OCI-LY7 (cell line): ENCODE measurements around the gene LAPTM5. TPM values are rescaled to one million over a fixed set of nuclear protein-coding genes. Genes with fewer than 3 reads are reported as not detected.

Experiments
- BruUV-seq: library from RNA; stranded (reverse); fragments of 400-500 nt; replicated peaks from 2 replicates; lab custom pipeline; 2021; lab: Mats Ljungman, UMichigan
- CTCF ChIA-PET: fragments of 300-600 bp; sonication (Branson Sonifier 250); formaldehyde crosslinking; loops from one replicate; lab custom pipeline; 2022; ENCODE audit warnings: antibody characterized with exemption; ENCODE audit not compliant: unreplicated experiment; lab: Charles Lee
- POLR2A ChIA-PET: fragments of 300-600 bp; sonication (Branson Sonifier 250); formaldehyde crosslinking; loops from one replicate; lab custom pipeline; 2022; ENCODE audit warnings: antibody characterized with exemption; lab: Charles Lee
- DNase-seq: peaks from one replicate; pipeline ENCODE4 v3.0.0-alpha.2; 2015; ENCODE audit warnings: low spot score
- H2AFZ ChIP-seq: fragments of 200-600 bp; sonication (generic), shearing (Covaris generic); 2 replicates; pipeline ENCODE4 v1.6.1; 2014; ENCODE audit warnings: mild to moderate bottlenecking, antibody characterized with exemption, low read length, moderate library complexity
- H3K27ac ChIP-seq: fragments of 200-600 bp; sonication (generic); 2 replicates; pipeline ENCODE4 v1.5.1; 2014; ENCODE audit warnings: mixed run types, low read depth, mild to moderate bottlenecking, moderate library complexity, low read length, inconsistent platforms; ENCODE audit not compliant: poor library complexity, severe bottlenecking
- H3K36me3 ChIP-seq: fragments of 200-600 bp; sonication (generic); 2 replicates; pipeline ENCODE4 v1.6.1; 2014; ENCODE audit warnings: mild to moderate bottlenecking, antibody characterized with exemption, low read length, moderate library complexity, mixed read lengths; ENCODE audit not compliant: insufficient read depth
- H3K4me1 ChIP-seq: fragments of 200-600 bp; sonication (generic); 2 replicates; pipeline ENCODE4 v1.5.1; 2014; ENCODE audit warnings: mild to moderate bottlenecking, low read length; ENCODE audit not compliant: insufficient read depth, poor library complexity, severe bottlenecking
- H3K4me2 ChIP-seq: fragments of 200-600 bp; sonication (generic); 2 replicates; pipeline ENCODE4 v1.6.1; 2014; ENCODE audit warnings: mild to moderate bottlenecking, low read length
- H3K4me3 ChIP-seq: fragments of 200-600 bp; sonication (generic); 2 replicates; pipeline ENCODE4 v1.5.1; 2014; ENCODE audit warnings: mild to moderate bottlenecking, low read depth, low read length; ENCODE audit not compliant: poor library complexity, severe bottlenecking
- H3K79me2 ChIP-seq: fragments of 200-600 bp; sonication (generic); 2 replicates; pipeline ENCODE4 v1.6.1; 2016; ENCODE audit warnings: low read depth, mild to moderate bottlenecking, low read length, moderate library complexity, mixed read lengths; ENCODE audit not compliant: insufficient read depth
- H3K9me2 ChIP-seq: fragments of 200-600 bp; sonication (generic); 2 replicates; pipeline ENCODE4 v1.6.1; 2016; ENCODE audit warnings: mild to moderate bottlenecking, low read length, mixed read lengths; ENCODE audit not compliant: insufficient read depth
- H3K9me3 ChIP-seq: fragments of 200-600 bp; sonication (generic); 2 replicates; pipeline ENCODE4 v1.6.1; 2014; ENCODE audit warnings: mild to moderate bottlenecking, mixed run types, low read length, mixed read lengths
- H4K20me1 ChIP-seq: fragments of 200-600 bp; sonication (generic); 2 replicates; pipeline ENCODE4 v1.6.1; 2014; ENCODE audit warnings: mild to moderate bottlenecking, antibody characterized with exemption, low read length, moderate library complexity, mixed read lengths; ENCODE audit not compliant: insufficient read depth
- EZH2phosphoT487 ChIP-seq: fragments of 200-600 bp; sonication (generic); IDR thresholded peaks from 2 replicates; pipeline ENCODE4 v1.6.1; 2018; ENCODE audit warnings: low read depth, borderline replicate concordance, mild to moderate bottlenecking, mixed run types, antibody characterized with exemption, low read length, moderate library complexity, mixed read lengths
- intact Hi-C: fragments of 100-400 bp; cut with micrococcal nuclease; formaldehyde crosslinking; loops from one replicate; pipeline ENCODE4 v1.10.0; 2022; ENCODE audit not compliant: unreplicated experiment
- total RNA-seq, 2 experiments: library from RNA; depleted of rRNA in 1 of 2; stranded (reverse); fragments of >200 nt in 1 of 2; shearing (Covaris generic) in 1 of 2; gene quantifications; 2 replicates each; pipeline ENCODE4 v1.2.3, GENCODE V29; 2014 to 2022
- TF ChIP-seq, protein P1 (sequence below): fragments of 200-600 bp; sonication (generic); conservative IDR thresholded peaks from 2 replicates; pipeline ENCODE4 v1.5.1; 2014; ENCODE audit warnings: mild to moderate bottlenecking, antibody characterized with exemption, low read length, moderate library complexity, mixed read lengths

The LAPTM5 gene
- total RNA-seq, 2 experiments from 2014 or later: 113 to 137 TPM

DNA sequence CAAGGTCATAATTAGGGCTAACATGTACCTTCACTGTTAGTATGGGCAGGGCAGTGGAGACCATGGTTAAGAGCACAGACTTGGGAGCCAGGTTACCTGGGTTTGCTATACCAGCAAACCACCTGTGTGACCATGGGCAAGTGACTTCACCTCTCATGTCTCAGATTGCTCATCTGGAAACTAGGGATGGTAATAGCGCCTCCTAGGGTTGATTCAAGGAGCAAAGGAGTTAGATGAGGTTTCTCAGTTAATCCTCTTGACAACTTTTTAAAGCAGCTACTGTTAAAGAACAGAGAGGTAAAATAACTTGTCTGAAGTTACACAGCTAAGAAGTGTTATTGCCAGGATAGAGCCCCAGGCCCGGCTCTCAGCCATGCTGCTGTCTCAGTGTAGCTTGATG, 33.4 kb downstream of the LAPTM5 start:
- TF ChIP-seq, protein P1, sequence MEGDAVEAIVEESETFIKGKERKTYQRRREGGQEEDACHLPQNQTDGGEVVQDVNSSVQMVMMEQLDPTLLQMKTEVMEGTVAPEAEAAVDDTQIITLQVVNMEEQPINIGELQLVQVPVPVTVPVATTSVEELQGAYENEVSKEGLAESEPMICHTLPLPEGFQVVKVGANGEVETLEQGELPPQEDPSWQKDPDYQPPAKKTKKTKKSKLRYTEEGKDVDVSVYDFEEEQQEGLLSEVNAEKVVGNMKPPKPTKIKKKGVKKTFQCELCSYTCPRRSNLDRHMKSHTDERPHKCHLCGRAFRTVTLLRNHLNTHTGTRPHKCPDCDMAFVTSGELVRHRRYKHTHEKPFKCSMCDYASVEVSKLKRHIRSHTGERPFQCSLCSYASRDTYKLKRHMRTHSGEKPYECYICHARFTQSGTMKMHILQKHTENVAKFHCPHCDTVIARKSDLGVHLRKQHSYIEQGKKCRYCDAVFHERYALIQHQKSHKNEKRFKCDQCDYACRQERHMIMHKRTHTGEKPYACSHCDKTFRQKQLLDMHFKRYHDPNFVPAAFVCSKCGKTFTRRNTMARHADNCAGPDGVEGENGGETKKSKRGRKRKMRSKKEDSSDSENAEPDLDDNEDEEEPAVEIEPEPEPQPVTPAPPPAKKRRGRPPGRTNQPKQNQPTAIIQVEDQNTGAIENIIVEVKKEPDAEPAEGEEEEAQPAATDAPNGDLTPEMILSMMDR: peak; percentile 77
- TF ChIP-seq EZH2phosphoT487: no peak
- Histone ChIP-seq H3K36me3 (no peaks in the 10 kb centered on the region), H3K4me1 (peaks cover 31% of the 10 kb centered on the region), H3K9me2 (no peaks in the 10 kb centered on the region), H3K79me2 (no peaks in the 10 kb centered on the region), H3K4me3 (no peak overlapping the region), H3K9me3 (no peaks in the 10 kb centered on the region), H3K4me2 (no peak overlapping the region), H2AFZ (no peak overlapping the region), H4K20me1 (no peaks in the 10 kb centered on the region), H3K27ac (no peak overlapping the region)
- intact Hi-C loops: no loop called here
- BruUV-seq: no TSS peak
- DNase-seq: no peak
- ChIA-PET POLR2A (interaction anchor here (1.6 kb wide), 1 partner anchor 30 kb away, joined by 4 read pairs; no protein-coding TSS in a partner anchor), CTCF (interaction anchor here (1.6 kb wide), 1 partner anchor 26 kb away, joined by 4 read pairs; no protein-coding TSS in a partner anchor)

DNA sequence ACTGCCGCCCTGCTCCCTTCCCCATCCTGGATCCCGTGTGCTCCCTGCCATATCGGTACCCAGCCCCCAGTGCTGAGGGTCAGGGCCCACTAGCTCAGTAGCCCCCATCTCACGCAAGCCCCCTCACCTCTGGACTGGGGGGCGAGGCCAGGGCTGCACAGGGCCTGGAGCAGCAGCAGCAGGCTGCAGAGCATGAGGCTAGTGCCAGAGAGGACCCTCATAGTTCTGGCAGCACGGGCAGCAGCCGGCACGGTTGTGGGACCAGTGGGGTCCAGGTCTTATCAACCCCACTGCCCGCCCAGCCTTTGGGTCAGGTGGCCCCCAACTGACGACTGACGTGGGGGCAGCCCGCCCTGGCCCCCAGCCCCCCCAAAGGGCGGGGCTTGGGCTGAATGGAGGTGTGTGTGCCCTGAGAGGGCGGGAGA, 34.2 kb downstream of the LAPTM5 start, which contains the start of gene MATN1:
Gene MATN1 (minus strand): TSS at position 255 of the 425 bp plus-strand sequence. CDS start 34 bp downstream, at position 221.
- Histone ChIP-seq H3K9me3 (no peaks in the 10 kb centered on the region), H3K79me2 (no peaks in the 10 kb centered on the region), H3K4me1 (peaks cover 28% of the 10 kb centered on the region), H3K4me3 (no peak within 1 kb of the TSS), H3K36me3 (no peaks in the 10 kb centered on the region), H2AFZ (no peak within 1 kb of the TSS), H3K4me2 (no peak within 1 kb of the TSS), H4K20me1 (no peaks in the 10 kb centered on the region), H3K27ac (no peak within 1 kb of the TSS), H3K9me2 (no peaks in the 10 kb centered on the region)
- ChIA-PET POLR2A (interaction anchor here (0.7 kb wide), 1 partner anchor 20 kb away, joined by 4 read pairs; no protein-coding TSS in a partner anchor), CTCF (interaction anchor here (1.6 kb wide), 1 partner anchor 27 kb away, joined by 4 read pairs; no protein-coding TSS in a partner anchor)
- intact Hi-C loops: no loop called here
- no TSS peak for BruUV-seq
- no peak for TF ChIP-seq EZH2phosphoT487
- TF ChIP-seq, protein P1: no peak
- DNase-seq: no peak
